IMR-90 (cell line): Measurements from ENCODE around the gene MDFI. TPM values are rescaled to one million over a fixed set of nuclear protein-coding genes. Genes with fewer than 3 reads are reported as not detected.
A peak's percentile ranks its signal among the peaks of the same experiment; 100 is the strongest.

ENCODE experiments used
- ATAC-seq: fragments of 200-7000 bp; cut with Tn5 transposase; 2 replicates; pipeline ENCODE4 v1.9.1; 2020; ENCODE audit warnings: low read depth, mild to moderate bottlenecking, moderate library complexity
- BruUV-seq: library from RNA; stranded (reverse); fragments of 400-500 nt; replicated peaks from 2 replicates; lab custom pipeline; 2021; lab: Mats Ljungman, UMichigan
- CTCF ChIA-PET: fragments of 300-600 bp; formaldehyde crosslinking; extraction: SDS; loops from one replicate; lab custom pipeline; 2021; ENCODE audit warnings: antibody characterized with exemption; lab: Yijun Ruan, JAX
- POLR2A ChIA-PET: fragments of 300-600 bp; sonication (Branson Sonifier 250); formaldehyde crosslinking; loops from one replicate; lab custom pipeline; 2022; ENCODE audit warnings: antibody characterized with exemption; ENCODE audit not compliant: unreplicated experiment; lab: Charles Lee
- DNase-seq: peaks from one replicate; pipeline ENCODE4 v3.0.0; 2013
- H2AFZ ChIP-seq: replicated peaks from 2 replicates; pipeline ENCODE3; 2013; ENCODE audit warnings: low read length, mild to moderate bottlenecking; ENCODE audit not compliant: poor library complexity
- H2AK5ac ChIP-seq: 2 replicates; pipeline ENCODE4 v1.6.1; 2013; ENCODE audit warnings: low read depth, low read length, inconsistent platforms
- H2AK9ac ChIP-seq: replicated peaks from 2 replicates; pipeline ENCODE3; 2013; ENCODE audit warnings: mild to moderate bottlenecking, low read depth, low read length, moderate library complexity; ENCODE audit not compliant: poor library complexity
- H2BK120ac ChIP-seq: 2 replicates; pipeline ENCODE4 v1.6.1; 2013; ENCODE audit warnings: low read depth, low read length, inconsistent platforms
- H2BK15ac ChIP-seq: 3 replicates; pipeline ENCODE4 v1.6.1; 2013; ENCODE audit warnings: low read depth, low read length, inconsistent platforms
- H2BK20ac ChIP-seq: 2 replicates; pipeline ENCODE4 v1.6.1; 2013; ENCODE audit warnings: low read depth, mild to moderate bottlenecking, inconsistent platforms, low read length, moderate library complexity
- H2BK5ac ChIP-seq: 2 replicates; pipeline ENCODE4 v1.6.1; 2013; ENCODE audit warnings: mild to moderate bottlenecking, low read depth, low read length, inconsistent platforms; ENCODE audit not compliant: poor library complexity, severe bottlenecking
- H3K14ac ChIP-seq: replicated peaks from 2 replicates; pipeline ENCODE4 v1.6.1; 2013; ENCODE audit warnings: low read depth, low read length, inconsistent platforms
- H3K18ac ChIP-seq: 2 replicates; pipeline ENCODE4 v1.6.1; 2013; ENCODE audit warnings: low read depth, low read length, control low read depth
- H3K23ac ChIP-seq: 2 replicates; pipeline ENCODE4 v1.6.1; 2013; ENCODE audit warnings: low read depth, low read length, inconsistent platforms
- H3K27ac ChIP-seq: 2 replicates; pipeline ENCODE4 v1.5.1; 2013; ENCODE audit warnings: mild to moderate bottlenecking, control low read depth, low read length; ENCODE audit not compliant: insufficient read depth
- H3K27me3 ChIP-seq: 2 replicates; pipeline ENCODE4 v1.6.1; 2013; ENCODE audit warnings: low read length; ENCODE audit not compliant: control insufficient read depth, insufficient read depth
- H3K36me3 ChIP-seq: 2 replicates; pipeline ENCODE4 v1.6.1; 2013; ENCODE audit warnings: low read length, mixed read lengths; ENCODE audit not compliant: control insufficient read depth, insufficient read depth
- H3K4ac ChIP-seq: 2 replicates; pipeline ENCODE4 v1.6.1; 2013; ENCODE audit warnings: low read depth, low read length, inconsistent platforms
- H3K4me1 ChIP-seq: 2 replicates; pipeline ENCODE4 v1.6.1; 2013; ENCODE audit warnings: low read length, mixed read lengths; ENCODE audit not compliant: control insufficient read depth, insufficient read depth
- H3K4me2 ChIP-seq: 2 replicates; pipeline ENCODE4 v1.6.1; 2013; ENCODE audit warnings: low read depth, mild to moderate bottlenecking, control low read depth, low read length, moderate library complexity
- H3K4me3 ChIP-seq: 2 replicates; pipeline ENCODE4 v1.5.1; 2013; ENCODE audit warnings: low read depth, mild to moderate bottlenecking, control low read depth, low read length, moderate library complexity; ENCODE audit not compliant: insufficient read depth
- H3K56ac ChIP-seq: 2 replicates; pipeline ENCODE4 v1.6.1; 2013; ENCODE audit warnings: low read length, inconsistent platforms; ENCODE audit not compliant: insufficient read depth; ENCODE audit errors: extremely low read depth
- H3K79me1 ChIP-seq, 2 experiments: 2 replicates each; pipeline ENCODE4 v1.6.1; 2013; ENCODE audit warnings: low read length in 2 of 2, inconsistent platforms in 1 of 2, low read depth in 1 of 2
- H3K9ac ChIP-seq: 2 replicates; pipeline ENCODE4 v1.6.1; 2013; ENCODE audit warnings: low read depth, low read length, control low read depth
- H3K9me1 ChIP-seq: 2 replicates; pipeline ENCODE4 v1.6.1; 2013; ENCODE audit warnings: low read length, inconsistent platforms; ENCODE audit not compliant: insufficient read depth
- H3K9me3 ChIP-seq: 2 replicates; pipeline ENCODE4 v1.6.1; 2013; ENCODE audit warnings: low read length; ENCODE audit not compliant: control insufficient read depth, insufficient read depth
- H4K20me1 ChIP-seq: 2 replicates; pipeline ENCODE4 v1.6.1; 2013; ENCODE audit warnings: low read length, inconsistent platforms; ENCODE audit not compliant: insufficient read depth
- H4K5ac ChIP-seq: 2 replicates; pipeline ENCODE4 v1.6.1; 2013; ENCODE audit warnings: mild to moderate bottlenecking, low read depth, low read length, control low read depth
- H4K8ac ChIP-seq, 2 experiments: 2 replicates each; pipeline ENCODE4 v1.6.1; 2013; ENCODE audit warnings: low read depth in 2 of 2, low read length in 2 of 2, control low read depth in 1 of 2, inconsistent platforms in 1 of 2
- H4K91ac ChIP-seq: 2 replicates; pipeline ENCODE4 v1.6.1; 2013; ENCODE audit warnings: low read depth, low read length, inconsistent platforms; ENCODE audit not compliant: insufficient read depth
- BHLHE40 ChIP-seq: fragments of 150-350 bp; IDR thresholded peaks from 2 replicates; pipeline ENCODE4 v1.6.1; 2016; ENCODE audit warnings: mild to moderate bottlenecking, low read depth, low read length
- CEBPB ChIP-seq: IDR thresholded peaks from 2 replicates; pipeline ENCODE4 v1.6.1; 2012; ENCODE audit warnings: low read depth, low read length, improper control_type of control experiment
- CHD1 ChIP-seq: IDR thresholded peaks from 2 replicates; pipeline ENCODE4 v1.6.1; 2012; ENCODE audit warnings: low read depth, low read length, improper control_type of control experiment
- CTCF ChIP-seq: conservative IDR thresholded peaks from 2 replicates; pipeline ENCODE4 v1.5.1; 2012; ENCODE audit warnings: mild to moderate bottlenecking, low read depth, low read length, improper control_type of control experiment
- ELK1 ChIP-seq: fragments of 150-350 bp; IDR thresholded peaks from 2 replicates; pipeline ENCODE4 v1.6.1; 2016; ENCODE audit warnings: low read depth, mild to moderate bottlenecking, low read length, moderate library complexity, borderline replicate concordance
- FOS ChIP-seq: fragments of 150-350 bp; IDR thresholded peaks from 2 replicates; pipeline ENCODE4 v1.6.1; 2016; ENCODE audit warnings: low read depth, low read length
- MAFK ChIP-seq: IDR thresholded peaks from 2 replicates; pipeline ENCODE4 v1.6.1; 2012; ENCODE audit warnings: low read depth, low read length, improper control_type of control experiment
- MAZ ChIP-seq: IDR thresholded peaks from 2 replicates; pipeline ENCODE4 v1.6.1; 2012; ENCODE audit warnings: low read depth, mild to moderate bottlenecking, low read length, improper control_type of control experiment, moderate library complexity, borderline replicate concordance
- MXI1 ChIP-seq: IDR thresholded peaks from 2 replicates; pipeline ENCODE4 v1.6.1; 2012; ENCODE audit warnings: low read depth, mild to moderate bottlenecking, low read length, moderate library complexity, borderline replicate concordance
- NFE2L2 ChIP-seq: fragments of 150-350 bp; IDR thresholded peaks from 2 replicates; pipeline ENCODE4 v1.6.1; 2016; ENCODE audit warnings: low read depth, mild to moderate bottlenecking, low read length
- POLR2A ChIP-seq: IDR thresholded peaks from 2 replicates; pipeline ENCODE4 v1.6.1; 2012; ENCODE audit warnings: mild to moderate bottlenecking, low read depth, low read length
- RAD21 ChIP-seq: IDR thresholded peaks from 2 replicates; pipeline ENCODE4 v1.6.1; 2012; ENCODE audit warnings: low read length, improper control_type of control experiment
- RCOR1 ChIP-seq: IDR thresholded peaks from 2 replicates; pipeline ENCODE4 v1.6.1; 2012; ENCODE audit warnings: mild to moderate bottlenecking, low read length, improper control_type of control experiment; ENCODE audit not compliant: insufficient replicate concordance
- RFX5 ChIP-seq: IDR thresholded peaks from 2 replicates; pipeline ENCODE4 v1.8.0; 2012; ENCODE audit warnings: low read depth, mild to moderate bottlenecking, low read length, moderate library complexity
- USF2 ChIP-seq: fragments of 150-350 bp; IDR thresholded peaks from 2 replicates; pipeline ENCODE4 v1.6.1; 2017; ENCODE audit warnings: mild to moderate bottlenecking, antibody characterized with exemption, low read length, low read depth
- WGBS, 2 experiments: methylation state at CpG; one replicate each; pipeline versions ENCODE4 v1.1.5 to v1.1.7; 2013; ENCODE audit warnings: missing lambda C conversion rate in 2 of 2; ENCODE audit not compliant: insufficient read length in 1 of 2; ENCODE audit errors: extremely low coverage in 2 of 2; 5-methylcytosine and 5-hydroxymethylcytosine counted together
- dilution Hi-C: fragments of 300-500 bp; cut with HindIII; formaldehyde crosslinking; loops from one replicate; pipeline ENCODE4 v1.14.3; 2018; ENCODE audit warnings: low sequenced_read_pairs; ENCODE audit not compliant: unreplicated experiment
- in situ Hi-C: fragments of 300-500 bp; cut with MboI; formaldehyde crosslinking; loops from 3 replicates; pipeline ENCODE4 v1.14.3; 2019; ENCODE audit warnings: low sequenced_read_pairs, inconsistent platforms, mixed read lengths
- intact Hi-C: fragments of 100-400 bp; cut with micrococcal nuclease; formaldehyde crosslinking; loops from 2 replicates; pipeline ENCODE4 v1.10.0; 2022
- polyA plus RNA-seq, 3 experiments: library from polyadenylated mRNA; depleted of rRNA; stranded (reverse); fragments of >200 nt; gene quantifications; 2 replicates each; pipeline ENCODE4 v1.2.3, GENCODE V29; 2012; ENCODE audit warnings: low replicate concordance in 1 of 3
- total RNA-seq: library from RNA; depleted of rRNA; stranded (reverse); fragments of >200 nt; gene quantifications from 2 replicates; pipeline ENCODE4 v1.2.3, GENCODE V29; 2012

The MDFI gene
- total and polyA plus RNA-seq, 2 of the 4 experiments (the other 2 are of a cell fraction): 0.18 to 0.29 TPM

DNA sequence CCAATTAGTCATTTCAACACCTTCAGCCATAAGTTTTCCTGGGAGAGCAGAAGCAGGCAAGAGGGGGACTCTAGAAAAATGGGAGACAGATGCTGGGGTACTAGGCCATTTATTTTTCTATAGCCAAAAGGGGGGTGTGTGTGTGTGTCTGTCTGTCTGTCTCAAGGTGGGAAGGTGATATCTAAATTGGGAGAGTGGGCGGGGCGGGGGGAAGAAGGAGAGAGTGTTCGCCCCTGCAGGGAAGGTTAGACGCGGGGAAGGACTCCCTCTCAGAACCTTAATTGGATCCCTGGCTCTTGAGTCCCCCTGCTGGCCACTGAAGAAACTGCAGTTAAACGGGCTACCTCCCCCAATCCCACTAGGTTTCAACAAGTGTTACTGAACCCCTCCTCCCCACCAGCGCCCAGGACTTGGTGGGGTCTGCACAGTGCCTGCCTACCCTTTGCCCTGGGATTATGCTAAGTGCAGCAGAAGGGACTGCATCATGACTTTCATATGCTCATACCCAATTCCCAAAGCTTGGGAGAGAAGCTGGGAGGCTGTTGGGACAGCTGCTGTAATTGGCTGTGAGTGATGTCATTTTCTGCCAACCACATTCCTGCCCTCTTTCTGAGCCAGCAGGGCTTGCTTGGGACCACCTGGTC lies 46.3 kb upstream of the MDFI start:
- POLR2A ChIA-PET: no interaction called here
- peak; percentile 97 for ATAC-seq
- TF ChIP-seq RFX5 (no peak), CHD1 (no peak; the same call in 1 of the 2 replicates), BHLHE40 (no peak), POLR2A (0 out of 2 replicates have a peak, but pooled peaks have one; percentile 35), MAZ (0 out of 2 replicates have a peak, but pooled peaks have one; percentile 13), RCOR1 (no peak), MXI1 (no peak), CTCF (peak; percentile 98), CEBPB (no peak), RAD21 (peak; percentile 97), ELK1 (no peak), MAFK (no peak), NFE2L2 (no peak), FOS (no peak), USF2 (no peak)

More for the DNA sequence above, 46.3 kb upstream of the MDFI start:
- H3K4me2 ChIP-seq: no peak overlapping the region
- H2BK20ac ChIP-seq: no peak overlapping the region
- CTCF ChIA-PET: interaction anchor here (0.6 to 1.0 kb wide), 8 partner anchors 10 to 297 kb away, joined by 3 to 5 read pairs (median 3); no protein-coding TSS in a partner anchor
- dilution Hi-C loops: no loop called here
- no TSS peak for BruUV-seq
- no peak overlapping the region for H3K23ac ChIP-seq
- H4K20me1 ChIP-seq: peaks cover 6% of the 10 kb centered on the region
- H3K4me3 ChIP-seq: no peak overlapping the region
- no peak overlapping the region for H2BK15ac ChIP-seq
- no peak overlapping the region for H4K5ac ChIP-seq
- no CpG with 5 or more reads among the region's 7 CpGs for WGBS, 2 experiments
- no peak overlapping the region for H3K18ac ChIP-seq
- H3K9me1 ChIP-seq: no peaks in the 10 kb centered on the region
- no peaks in the 10 kb centered on the region for H3K27me3 ChIP-seq
- no peak overlapping the region for H2BK120ac ChIP-seq
- in situ Hi-C loops: loop anchor here (5.0 kb wide), 2 partner anchors 170 to 220 kb away; no protein-coding TSS in a partner anchor
- no peaks in the 10 kb centered on the region for H3K79me1 ChIP-seq
- no peak overlapping the region for H4K8ac ChIP-seq
- intact Hi-C loops: loop anchor here (1.0 to 2.0 kb wide), 4 partner anchors 45 to 223 kb away; partner anchors contain the start of gene FOXP4
- H3K9ac ChIP-seq: no peak overlapping the region
- H2AFZ ChIP-seq: peak overlapping the region; percentile 56
- no peaks in the 10 kb centered on the region for H3K4me1 ChIP-seq
- H2BK5ac ChIP-seq: no peak overlapping the region
- no peak overlapping the region for H3K56ac ChIP-seq
- H3K4ac ChIP-seq: no peak overlapping the region
- H3K14ac ChIP-seq: no peak overlapping the region
- peak; percentile 45 for DNase-seq
- no peak overlapping the region for H3K27ac ChIP-seq
- no peak overlapping the region for H4K91ac ChIP-seq
- no peaks in the 10 kb centered on the region for H3K9me3 ChIP-seq
- H2AK5ac ChIP-seq: no peak overlapping the region
- H2AK9ac ChIP-seq: peak overlapping the region; percentile 76
- H3K36me3 ChIP-seq: peaks cover 34% of the 10 kb centered on the region
